Measurements from ENCODE around the gene FBXW2. TPM values are rescaled to one million over a fixed set of nuclear protein-coding genes. Genes with fewer than 3 reads are reported as not detected.

Gene FBXW2
- total RNA-seq, 1 donor from 2014 or later, result 72.9 TPM

DNA sequence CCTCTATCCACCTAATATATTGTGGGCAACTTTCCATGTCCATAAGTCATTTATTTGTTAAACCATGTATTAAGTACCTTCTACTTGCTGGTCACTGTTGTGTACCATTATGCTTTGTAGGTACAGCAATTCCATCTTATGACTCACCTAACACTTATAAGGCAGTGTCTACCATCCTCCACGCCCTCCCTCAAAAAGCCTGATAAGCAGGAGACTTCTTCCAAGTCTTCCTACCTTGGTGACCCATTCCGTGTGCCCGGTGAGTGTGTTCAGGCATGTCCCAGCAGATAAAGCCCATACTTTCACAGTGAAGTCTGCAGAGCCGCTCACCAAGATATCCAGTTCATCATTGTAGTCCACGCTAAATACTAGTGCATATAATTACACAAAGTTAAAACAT, 17.4 kb downstream of the FBXW2 start:
- no peak overlapping the region for H3K27ac Mint-ChIP-seq (ENCODE audit: unreplicated experiment)

GRCh38 chr9:120774719-120775118, 18.5 kb downstream of the FBXW2 start:
- Mint-ChIP-seq H3K27me3 (ENCODE audit: low read depth) (no peaks in the 10 kb centered on the region), H3K36me3 (ENCODE audit: low read depth) (peaks cover 40% of the 10 kb centered on the region)

More for the DNA sequence above, 17.4 kb downstream of the FBXW2 start:
- no peaks in the 10 kb centered on the region for H3K9me3 Mint-ChIP-seq (ENCODE audit: low read depth)
- TF ChIP-seq, protein P1, sequence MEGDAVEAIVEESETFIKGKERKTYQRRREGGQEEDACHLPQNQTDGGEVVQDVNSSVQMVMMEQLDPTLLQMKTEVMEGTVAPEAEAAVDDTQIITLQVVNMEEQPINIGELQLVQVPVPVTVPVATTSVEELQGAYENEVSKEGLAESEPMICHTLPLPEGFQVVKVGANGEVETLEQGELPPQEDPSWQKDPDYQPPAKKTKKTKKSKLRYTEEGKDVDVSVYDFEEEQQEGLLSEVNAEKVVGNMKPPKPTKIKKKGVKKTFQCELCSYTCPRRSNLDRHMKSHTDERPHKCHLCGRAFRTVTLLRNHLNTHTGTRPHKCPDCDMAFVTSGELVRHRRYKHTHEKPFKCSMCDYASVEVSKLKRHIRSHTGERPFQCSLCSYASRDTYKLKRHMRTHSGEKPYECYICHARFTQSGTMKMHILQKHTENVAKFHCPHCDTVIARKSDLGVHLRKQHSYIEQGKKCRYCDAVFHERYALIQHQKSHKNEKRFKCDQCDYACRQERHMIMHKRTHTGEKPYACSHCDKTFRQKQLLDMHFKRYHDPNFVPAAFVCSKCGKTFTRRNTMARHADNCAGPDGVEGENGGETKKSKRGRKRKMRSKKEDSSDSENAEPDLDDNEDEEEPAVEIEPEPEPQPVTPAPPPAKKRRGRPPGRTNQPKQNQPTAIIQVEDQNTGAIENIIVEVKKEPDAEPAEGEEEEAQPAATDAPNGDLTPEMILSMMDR (IDR thresholded peaks at IDR 0.05), result no peak
- H3K4me1 Mint-ChIP-seq (ENCODE audit: low read depth), result no peaks in the 10 kb centered on the region
- DNase-seq (ENCODE audit: low spot score), result no peak
- H3K4me3 Mint-ChIP-seq (ENCODE audit: unreplicated experiment), result no peak overlapping the region
- no peaks in the 10 kb centered on the region for H3K27me3 Mint-ChIP-seq (ENCODE audit: low read depth)
- peaks cover 35% of the 10 kb centered on the region for H3K36me3 Mint-ChIP-seq (ENCODE audit: low read depth)

DNA sequence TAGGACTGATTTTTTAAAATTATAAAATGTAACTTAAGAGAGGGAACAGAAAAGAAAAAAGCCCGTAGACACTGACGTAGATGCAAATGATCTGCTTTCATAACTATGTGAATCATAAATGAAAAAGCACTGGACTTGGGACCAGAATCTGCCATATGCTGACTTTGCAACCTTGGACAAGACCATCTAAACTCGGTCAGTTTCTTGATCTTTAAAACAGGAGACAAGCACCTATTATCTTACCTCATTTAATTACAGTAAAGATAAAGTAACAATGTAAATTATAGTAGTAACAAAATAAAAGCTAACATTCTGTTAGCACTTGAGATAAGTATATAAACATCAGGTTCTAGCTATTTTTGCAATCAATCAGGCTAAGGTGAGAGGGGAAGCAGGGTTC, 20.0 kb downstream of the FBXW2 start:
- Mint-ChIP-seq H3K27ac (ENCODE audit: unreplicated experiment) (no peak overlapping the region), H3K27me3 (ENCODE audit: low read depth) (no peaks in the 10 kb centered on the region), H3K4me3 (ENCODE audit: unreplicated experiment) (no peak overlapping the region), H3K9me3 (ENCODE audit: low read depth) (no peaks in the 10 kb centered on the region), H3K4me1 (ENCODE audit: low read depth) (no peaks in the 10 kb centered on the region), H3K36me3 (ENCODE audit: low read depth) (peaks cover 38% of the 10 kb centered on the region)
- DNase-seq (ENCODE audit: low spot score), result no peak
- TF ChIP-seq, protein P1 (IDR thresholded peaks at IDR 0.05), result no peak

More at GRCh38 chr9:120774719-120775118, 18.5 kb downstream of the FBXW2 start:
- H3K9me3 Mint-ChIP-seq (ENCODE audit: low read depth), result no peaks in the 10 kb centered on the region
- DNase-seq (ENCODE audit: low spot score), result no peak
- H3K4me1 Mint-ChIP-seq (ENCODE audit: low read depth), result no peaks in the 10 kb centered on the region
- no peak overlapping the region for H3K27ac Mint-ChIP-seq (ENCODE audit: unreplicated experiment)
- TF ChIP-seq, protein P1 (IDR thresholded peaks at IDR 0.05), result peak; percentile 26
- no peak overlapping the region for H3K4me3 Mint-ChIP-seq (ENCODE audit: unreplicated experiment)

DNA sequence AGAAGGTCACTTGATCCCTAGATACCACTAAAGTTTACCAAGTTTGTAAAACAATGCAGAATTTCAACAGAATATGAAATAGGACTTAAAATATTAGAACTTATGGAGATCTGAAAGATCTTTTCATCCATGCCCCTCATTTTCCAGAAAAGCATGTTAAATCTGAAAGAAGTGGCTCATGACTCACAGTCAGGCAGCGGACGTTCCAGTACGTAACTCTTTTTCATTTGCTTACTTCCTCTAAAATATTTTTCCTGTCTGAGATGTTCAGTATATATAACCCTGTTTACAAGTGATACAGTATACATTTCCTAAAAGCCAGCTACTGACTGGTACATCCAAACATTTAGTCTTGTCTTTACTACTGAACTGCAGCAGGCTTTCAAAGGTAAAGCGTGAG, 22.3 kb downstream of the FBXW2 start:
- TF ChIP-seq, protein P1 (IDR thresholded peaks at IDR 0.05), result no peak
- Mint-ChIP-seq H3K36me3 (ENCODE audit: low read depth) (peaks cover 36% of the 10 kb centered on the region), H3K4me3 (ENCODE audit: unreplicated experiment) (no peak overlapping the region), H3K27me3 (ENCODE audit: low read depth) (no peaks in the 10 kb centered on the region), H3K27ac (ENCODE audit: unreplicated experiment) (no peak overlapping the region), H3K4me1 (ENCODE audit: low read depth) (no peaks in the 10 kb centered on the region), H3K9me3 (ENCODE audit: low read depth) (no peaks in the 10 kb centered on the region)
- no peak for DNase-seq (ENCODE audit: low spot score)

DNA sequence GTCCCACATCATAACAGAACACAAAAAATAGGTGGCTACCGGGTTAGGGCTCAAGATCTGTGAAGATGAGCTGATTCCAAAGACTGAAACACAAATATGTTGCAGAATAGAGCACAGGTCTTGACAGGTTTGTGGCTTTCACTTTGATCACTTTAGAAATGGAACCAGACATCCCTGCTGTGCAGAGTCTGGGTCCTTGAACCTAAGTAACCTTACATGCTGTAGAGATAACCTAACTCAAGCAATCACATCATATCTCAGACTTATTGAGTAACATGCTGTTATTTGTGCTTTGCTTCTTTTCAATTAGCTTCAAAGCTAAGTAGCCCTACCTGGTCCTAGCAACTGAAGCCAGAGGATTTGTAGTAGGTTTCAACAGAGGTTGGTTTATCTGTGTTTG, 24.3 kb downstream of the FBXW2 start:
- no peaks in the 10 kb centered on the region for H3K9me3 Mint-ChIP-seq (ENCODE audit: low read depth)
- no peaks in the 10 kb centered on the region for H3K4me1 Mint-ChIP-seq (ENCODE audit: low read depth)
- no peak for DNase-seq (ENCODE audit: low spot score)
- TF ChIP-seq, protein P1 (IDR thresholded peaks at IDR 0.05), result no peak
- H3K27ac Mint-ChIP-seq (ENCODE audit: unreplicated experiment), result no peak overlapping the region
- peaks cover 31% of the 10 kb centered on the region for H3K36me3 Mint-ChIP-seq (ENCODE audit: low read depth)
- no peaks in the 10 kb centered on the region for H3K27me3 Mint-ChIP-seq (ENCODE audit: low read depth)
- no peak overlapping the region for H3K4me3 Mint-ChIP-seq (ENCODE audit: unreplicated experiment)

Data from chondrocyte (in vitro differentiated cells).